ENCODE measurements around the gene HIVEP3. TPM values are rescaled to one million over a fixed set of nuclear protein-coding genes. Genes with fewer than 3 reads are reported as not detected.

Gene HIVEP3
- total RNA-seq, 1 donor: 1.8 TPM

- no peaks in the 10 kb centered on the region for H3K9me3 ChIP-seq (ENCODE audit: low read depth, low read length)
- H3K27me3 ChIP-seq (ENCODE audit: insufficient read depth, low read length): no peaks in the 10 kb centered on the region
- H2AFZ ChIP-seq (ENCODE audit: low read length): no peak overlapping the region
- no peaks in the 10 kb centered on the region for H3K36me3 ChIP-seq (ENCODE audit: insufficient read depth, low read length)
- H3K4me1 ChIP-seq (ENCODE audit: insufficient read depth, low read length): peaks cover 7% of the 10 kb centered on the region
- no peak for TF ChIP-seq CTCF (IDR thresholded peaks at IDR 0.05; ENCODE audit: extremely low read depth, low read depth, low read length)
- no peak overlapping the region for H3K4me3 ChIP-seq (ENCODE audit: insufficient read depth, low read length)
- peaks cover 2% of the 10 kb centered on the region for H4K20me1 ChIP-seq (ENCODE audit: insufficient read depth, low read length)
- H3K79me2 ChIP-seq (ENCODE audit: insufficient read depth, low read length): no peaks in the 10 kb centered on the region
- DNase-seq (ENCODE audit: insufficient read length, low spot score, missing footprints): peak; percentile 90
- peak overlapping the region; percentile 96 for H3K4me2 ChIP-seq (ENCODE audit: insufficient read depth, low read length)
- no peak overlapping the region for H3K27ac ChIP-seq (ENCODE audit: low read depth, low read length)
Observed at GRCh38 chr1:41515778-41516167, 402.9 kb downstream of the HIVEP3 start.

GRCh38 chr1:41515131-41515678, 403.5 kb downstream of the HIVEP3 start:
- no peaks in the 10 kb centered on the region for H3K9me3 ChIP-seq (ENCODE audit: low read depth, low read length)
- peaks cover 7% of the 10 kb centered on the region for H3K4me1 ChIP-seq (ENCODE audit: insufficient read depth, low read length)
- H3K27me3 ChIP-seq (ENCODE audit: insufficient read depth, low read length): no peaks in the 10 kb centered on the region
- H3K4me3 ChIP-seq (ENCODE audit: insufficient read depth, low read length): no peak overlapping the region
- no peak for TF ChIP-seq CTCF (IDR thresholded peaks at IDR 0.05; ENCODE audit: extremely low read depth, low read depth, low read length)
- peaks cover 2% of the 10 kb centered on the region for H4K20me1 ChIP-seq (ENCODE audit: insufficient read depth, low read length)
- no peak for DNase-seq (ENCODE audit: insufficient read length, low spot score, missing footprints)
- H3K79me2 ChIP-seq (ENCODE audit: insufficient read depth, low read length): no peaks in the 10 kb centered on the region
- no peak overlapping the region for H3K4me2 ChIP-seq (ENCODE audit: insufficient read depth, low read length)
- H3K36me3 ChIP-seq (ENCODE audit: insufficient read depth, low read length): no peaks in the 10 kb centered on the region
- H2AFZ ChIP-seq (ENCODE audit: low read length): no peak overlapping the region
- no peak overlapping the region for H3K27ac ChIP-seq (ENCODE audit: low read depth, low read length)

GRCh38 chr1:41514381-41514780, 404.3 kb downstream of the HIVEP3 start:
- Histone ChIP-seq H3K4me1 (ENCODE audit: insufficient read depth, low read length) (peaks cover 7% of the 10 kb centered on the region), H3K36me3 (ENCODE audit: insufficient read depth, low read length) (no peaks in the 10 kb centered on the region), H3K9me3 (ENCODE audit: low read depth, low read length) (no peaks in the 10 kb centered on the region), H2AFZ (ENCODE audit: low read length) (no peak overlapping the region), H4K20me1 (ENCODE audit: insufficient read depth, low read length) (peaks cover 2% of the 10 kb centered on the region), H3K4me3 (ENCODE audit: insufficient read depth, low read length) (no peak overlapping the region), H3K4me2 (ENCODE audit: insufficient read depth, low read length) (no peak overlapping the region), H3K27ac (ENCODE audit: low read depth, low read length) (no peak overlapping the region), H3K79me2 (ENCODE audit: insufficient read depth, low read length) (no peaks in the 10 kb centered on the region), H3K27me3 (ENCODE audit: insufficient read depth, low read length) (no peaks in the 10 kb centered on the region)
- no peak for DNase-seq (ENCODE audit: insufficient read length, low spot score, missing footprints)
- no peak for TF ChIP-seq CTCF (IDR thresholded peaks at IDR 0.05; ENCODE audit: extremely low read depth, low read depth, low read length)

GRCh38 chr1:41513383-41513735, 405.4 kb downstream of the HIVEP3 start:
- no peak overlapping the region for H2AFZ ChIP-seq (ENCODE audit: low read length)
- peaks cover 2% of the 10 kb centered on the region for H4K20me1 ChIP-seq (ENCODE audit: insufficient read depth, low read length)
- peak; percentile 42 for TF ChIP-seq CTCF (IDR thresholded peaks at IDR 0.05; ENCODE audit: extremely low read depth, low read depth, low read length)
- H3K27ac ChIP-seq (ENCODE audit: low read depth, low read length): no peak overlapping the region
- no peaks in the 10 kb centered on the region for H3K27me3 ChIP-seq (ENCODE audit: insufficient read depth, low read length)
- H3K9me3 ChIP-seq (ENCODE audit: low read depth, low read length): no peaks in the 10 kb centered on the region
- no peak for DNase-seq (ENCODE audit: insufficient read length, low spot score, missing footprints)
- H3K4me2 ChIP-seq (ENCODE audit: insufficient read depth, low read length): no peak overlapping the region
- H3K4me1 ChIP-seq (ENCODE audit: insufficient read depth, low read length): peaks cover 7% of the 10 kb centered on the region
- no peaks in the 10 kb centered on the region for H3K36me3 ChIP-seq (ENCODE audit: insufficient read depth, low read length)
- no peaks in the 10 kb centered on the region for H3K79me2 ChIP-seq (ENCODE audit: insufficient read depth, low read length)
- no peak overlapping the region for H3K4me3 ChIP-seq (ENCODE audit: insufficient read depth, low read length)

All from osteoblast (primary cell).